ENCODE results near the gene PRDX6.

- TF ChIP-seq EZH2phosphoT487 (IDR thresholded peaks at IDR 0.05; ENCODE audit: low read length): no peak
- TF ChIP-seq, protein P1, sequence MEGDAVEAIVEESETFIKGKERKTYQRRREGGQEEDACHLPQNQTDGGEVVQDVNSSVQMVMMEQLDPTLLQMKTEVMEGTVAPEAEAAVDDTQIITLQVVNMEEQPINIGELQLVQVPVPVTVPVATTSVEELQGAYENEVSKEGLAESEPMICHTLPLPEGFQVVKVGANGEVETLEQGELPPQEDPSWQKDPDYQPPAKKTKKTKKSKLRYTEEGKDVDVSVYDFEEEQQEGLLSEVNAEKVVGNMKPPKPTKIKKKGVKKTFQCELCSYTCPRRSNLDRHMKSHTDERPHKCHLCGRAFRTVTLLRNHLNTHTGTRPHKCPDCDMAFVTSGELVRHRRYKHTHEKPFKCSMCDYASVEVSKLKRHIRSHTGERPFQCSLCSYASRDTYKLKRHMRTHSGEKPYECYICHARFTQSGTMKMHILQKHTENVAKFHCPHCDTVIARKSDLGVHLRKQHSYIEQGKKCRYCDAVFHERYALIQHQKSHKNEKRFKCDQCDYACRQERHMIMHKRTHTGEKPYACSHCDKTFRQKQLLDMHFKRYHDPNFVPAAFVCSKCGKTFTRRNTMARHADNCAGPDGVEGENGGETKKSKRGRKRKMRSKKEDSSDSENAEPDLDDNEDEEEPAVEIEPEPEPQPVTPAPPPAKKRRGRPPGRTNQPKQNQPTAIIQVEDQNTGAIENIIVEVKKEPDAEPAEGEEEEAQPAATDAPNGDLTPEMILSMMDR (IDR thresholded peaks at IDR 0.05; ENCODE audit: low read length): no peak
Observed at GRCh38 chr1:173489149-173489600, 12.0 kb downstream of the PRDX6 start.
